SU-DHL-6 (cell line): ENCODE data around the gene RABL2B.

Source experiments
- H2AFZ ChIP-seq: fragments of 200-600 bp; sonication (generic); 2 replicates; pipeline ENCODE4 v1.6.1; 2014; ENCODE audit warnings: low read depth, mild to moderate bottlenecking, moderate library complexity, mixed read lengths, antibody characterized with exemption, low read length; ENCODE audit not compliant: severe bottlenecking
- H3F3A ChIP-seq: fragments of 200-600 bp; shearing (Covaris generic); 2 replicates; pipeline ENCODE4 v1.6.0; 2016; ENCODE audit warnings: antibody characterized with exemption, mild to moderate bottlenecking; ENCODE audit not compliant: insufficient read depth
- H3K27ac ChIP-seq: fragments of 200-600 bp; sonication (generic); 2 replicates; pipeline ENCODE4 v1.5.1; 2016; ENCODE audit warnings: low read depth, mild to moderate bottlenecking, low read length, moderate library complexity, mixed read lengths
- H3K27me3 ChIP-seq: fragments of 200-600 bp; sonication (generic), shearing (Covaris generic); 2 replicates; pipeline ENCODE4 v1.6.0; 2014; ENCODE audit warnings: mild to moderate bottlenecking, low read length
- H3K36me3 ChIP-seq: fragments of 200-600 bp; sonication (generic); 2 replicates; pipeline ENCODE4 v1.6.1; 2014; ENCODE audit warnings: mild to moderate bottlenecking, low read length, mixed read lengths
- H3K4me2 ChIP-seq: fragments of 300-600, 200-600 bp; shearing (Covaris generic), sonication (generic); 2 replicates; pipeline ENCODE4 v1.6.0; 2014; ENCODE audit warnings: low read length, low read depth, mild to moderate bottlenecking; ENCODE audit not compliant: poor library complexity, severe bottlenecking
- H3K4me3 ChIP-seq: fragments of 200-600 bp; sonication (generic); 2 replicates; pipeline ENCODE4 v1.5.1; 2014; ENCODE audit warnings: antibody characterized with exemption, low read length, mild to moderate bottlenecking, mixed read lengths; ENCODE audit not compliant: insufficient read depth, poor library complexity, severe bottlenecking
- H3K79me2 ChIP-seq: fragments of 200-600 bp; sonication (generic); 2 replicates; pipeline ENCODE4 v1.6.1; 2014; ENCODE audit warnings: mild to moderate bottlenecking, low read length, moderate library complexity; ENCODE audit not compliant: insufficient read depth
- H3K9ac ChIP-seq: fragments of 200-600 bp; sonication (generic); 2 replicates; pipeline ENCODE4 v1.7.0; 2014; ENCODE audit warnings: mild to moderate bottlenecking, low read length
- H3K9me2 ChIP-seq: fragments of 200-600 bp; sonication (generic); replicated peaks from 2 replicates; pipeline ENCODE4 v1.6.1; 2014; ENCODE audit warnings: low read length; ENCODE audit not compliant: insufficient read depth
- H3K9me3 ChIP-seq: fragments of 200-600 bp; sonication (generic); 2 replicates; pipeline ENCODE4 v1.6.1; 2014; ENCODE audit warnings: low read length, mixed read lengths; ENCODE audit not compliant: insufficient read depth
- H4K20me1 ChIP-seq: fragments of 200-600 bp; sonication (generic); 2 replicates; pipeline ENCODE4 v1.6.1; 2014; ENCODE audit warnings: low read depth, mild to moderate bottlenecking, antibody characterized with exemption, low read length, moderate library complexity, mixed read lengths
- CTCF ChIP-seq: fragments of 200-600 bp; sonication (generic); IDR thresholded peaks from one replicate; pipeline ENCODE4 v1.5.1; 2017; ENCODE audit warnings: antibody characterized with exemption, mild to moderate bottlenecking, low read length, moderate library complexity; ENCODE audit not compliant: insufficient read depth, poor library complexity, severe bottlenecking
- EZH2phosphoT487 ChIP-seq: fragments of 200-600 bp; sonication (generic), shearing (Covaris generic); conservative IDR thresholded peaks from 2 replicates; pipeline ENCODE4 v1.6.1; 2018; ENCODE audit warnings: mild to moderate bottlenecking, antibody characterized with exemption, low read length, moderate library complexity, mixed read lengths

The RABL2B gene

GRCh38 chr22:50730941-50731661 lies 52.3 kb downstream of the RABL2B start:
- H4K20me1 ChIP-seq = no peaks in the 10 kb centered on the region
- no peak for TF ChIP-seq CTCF
- TF ChIP-seq EZH2phosphoT487 = no peak
- no peaks in the 10 kb centered on the region for H3F3A ChIP-seq
- H3K9ac ChIP-seq = no peak overlapping the region
- no peak overlapping the region for H3K4me3 ChIP-seq
- no peaks in the 10 kb centered on the region for H3K27me3 ChIP-seq
- H3K79me2 ChIP-seq = no peaks in the 10 kb centered on the region
- H3K36me3 ChIP-seq = no peaks in the 10 kb centered on the region
- H3K27ac ChIP-seq = no peak overlapping the region
- H3K9me2 ChIP-seq = no peaks in the 10 kb centered on the region
- no peak overlapping the region for H2AFZ ChIP-seq
- H3K4me2 ChIP-seq = no peak overlapping the region
- H3K9me3 ChIP-seq = no peaks in the 10 kb centered on the region

- no peaks in the 10 kb centered on the region for H3K9me2 ChIP-seq
- no peaks in the 10 kb centered on the region for H3K36me3 ChIP-seq
- no peak overlapping the region for H3K4me3 ChIP-seq
- no peak overlapping the region for H2AFZ ChIP-seq
- H3K79me2 ChIP-seq = no peaks in the 10 kb centered on the region
- no peaks in the 10 kb centered on the region for H3F3A ChIP-seq
- no peaks in the 10 kb centered on the region for H3K9me3 ChIP-seq
- H3K4me2 ChIP-seq = no peak overlapping the region
- TF ChIP-seq EZH2phosphoT487 = no peak
- no peak for TF ChIP-seq CTCF
- H4K20me1 ChIP-seq = no peaks in the 10 kb centered on the region
- no peak overlapping the region for H3K9ac ChIP-seq
- H3K27me3 ChIP-seq = no peaks in the 10 kb centered on the region
- no peak overlapping the region for H3K27ac ChIP-seq
These were observed 53.2 kb downstream of the RABL2B start for GRCh38 chr22:50730013-50730891.

- H3K9me3 ChIP-seq = no peaks in the 10 kb centered on the region
- H3K4me2 ChIP-seq = no peak overlapping the region
- H3K4me3 ChIP-seq = no peak overlapping the region
- H3K36me3 ChIP-seq = no peaks in the 10 kb centered on the region
- no peak overlapping the region for H3K27ac ChIP-seq
- no peaks in the 10 kb centered on the region for H3K9me2 ChIP-seq
- H3K79me2 ChIP-seq = no peaks in the 10 kb centered on the region
- H4K20me1 ChIP-seq = no peaks in the 10 kb centered on the region
- H3F3A ChIP-seq = no peaks in the 10 kb centered on the region
- no peak overlapping the region for H3K9ac ChIP-seq
- TF ChIP-seq CTCF (no peak), EZH2phosphoT487 (no peak)
- no peak overlapping the region for H2AFZ ChIP-seq
- no peaks in the 10 kb centered on the region for H3K27me3 ChIP-seq
These were observed 53.9 kb downstream of the RABL2B start for GRCh38 chr22:50729391-50730012.
